HuH-7 (cell line): ENCODE data around the gene HOXA7.

Source experiments
- DNase-seq: peaks from one replicate; pipeline ENCODE4 v3.0.0; 2011; ENCODE audit warnings: low spot score

The HOXA7 gene

DNA sequence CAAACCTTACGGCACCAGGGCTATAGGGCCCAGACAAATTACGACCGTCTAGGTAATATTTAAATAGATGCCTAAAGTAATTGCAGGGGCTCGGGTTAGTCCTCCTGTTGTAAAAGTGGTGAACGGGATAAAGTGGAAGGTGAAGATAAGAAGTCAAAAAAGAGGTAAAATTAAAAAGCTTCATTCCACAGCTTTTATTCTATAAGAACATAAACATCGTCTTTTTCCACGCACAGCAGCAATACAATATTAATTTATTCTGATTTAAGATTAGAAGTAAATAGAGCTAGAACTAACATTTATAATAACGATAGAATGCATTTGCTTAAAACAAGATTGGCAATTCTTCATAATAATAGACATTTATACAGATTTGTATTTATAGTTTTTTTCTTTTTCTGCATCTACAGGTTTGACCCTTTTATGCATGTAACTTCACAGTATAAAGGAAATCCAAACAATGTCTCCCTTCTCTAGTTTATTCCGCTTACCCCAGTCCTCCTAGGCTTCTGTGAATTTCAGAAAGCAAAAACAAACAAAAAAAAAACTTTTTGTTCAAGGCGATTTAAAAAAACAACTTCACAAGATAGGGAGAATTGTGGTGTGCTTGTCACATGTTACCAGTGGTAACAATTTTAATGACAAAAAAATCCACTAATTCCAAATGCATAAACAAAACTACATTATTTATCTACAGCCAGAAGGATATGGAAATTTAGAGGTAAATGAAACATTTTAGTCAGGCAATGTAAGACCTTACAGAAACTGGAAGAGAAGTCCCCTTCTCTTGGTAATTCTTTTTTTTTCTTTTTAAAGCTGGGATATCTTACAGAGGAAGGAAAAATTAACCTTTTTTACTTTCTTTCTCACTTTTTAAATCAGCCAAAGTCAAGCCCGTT lies 14.2 kb upstream of the HOXA7 start:
- no peak for DNase-seq

- DNase-seq: no peak
Observed at GRCh38 chr7:27169658-27170425, 13.4 kb upstream of the HOXA7 start.

- no peak for DNase-seq
Observed at GRCh38 chr7:27168265-27168947, 11.9 kb upstream of the HOXA7 start.

DNA sequence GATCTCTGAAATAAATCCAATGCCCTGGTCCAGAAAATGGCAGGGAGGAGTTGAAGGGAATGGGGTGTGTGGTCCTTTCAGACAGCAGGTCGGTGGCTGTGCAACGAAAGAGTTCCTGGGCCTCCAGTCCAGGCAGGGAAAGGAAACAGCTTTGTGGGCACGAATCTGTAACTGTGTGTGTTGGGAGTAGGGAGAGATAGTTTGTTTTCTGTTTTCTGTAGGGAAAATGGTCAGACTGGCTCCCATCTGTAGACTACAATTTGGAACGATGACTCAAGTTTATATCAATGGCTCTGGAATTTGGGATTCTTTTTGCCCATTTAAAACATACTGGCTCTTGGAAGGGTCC lies 11.4 kb upstream of the HOXA7 start:
- DNase-seq: no peak

DNA sequence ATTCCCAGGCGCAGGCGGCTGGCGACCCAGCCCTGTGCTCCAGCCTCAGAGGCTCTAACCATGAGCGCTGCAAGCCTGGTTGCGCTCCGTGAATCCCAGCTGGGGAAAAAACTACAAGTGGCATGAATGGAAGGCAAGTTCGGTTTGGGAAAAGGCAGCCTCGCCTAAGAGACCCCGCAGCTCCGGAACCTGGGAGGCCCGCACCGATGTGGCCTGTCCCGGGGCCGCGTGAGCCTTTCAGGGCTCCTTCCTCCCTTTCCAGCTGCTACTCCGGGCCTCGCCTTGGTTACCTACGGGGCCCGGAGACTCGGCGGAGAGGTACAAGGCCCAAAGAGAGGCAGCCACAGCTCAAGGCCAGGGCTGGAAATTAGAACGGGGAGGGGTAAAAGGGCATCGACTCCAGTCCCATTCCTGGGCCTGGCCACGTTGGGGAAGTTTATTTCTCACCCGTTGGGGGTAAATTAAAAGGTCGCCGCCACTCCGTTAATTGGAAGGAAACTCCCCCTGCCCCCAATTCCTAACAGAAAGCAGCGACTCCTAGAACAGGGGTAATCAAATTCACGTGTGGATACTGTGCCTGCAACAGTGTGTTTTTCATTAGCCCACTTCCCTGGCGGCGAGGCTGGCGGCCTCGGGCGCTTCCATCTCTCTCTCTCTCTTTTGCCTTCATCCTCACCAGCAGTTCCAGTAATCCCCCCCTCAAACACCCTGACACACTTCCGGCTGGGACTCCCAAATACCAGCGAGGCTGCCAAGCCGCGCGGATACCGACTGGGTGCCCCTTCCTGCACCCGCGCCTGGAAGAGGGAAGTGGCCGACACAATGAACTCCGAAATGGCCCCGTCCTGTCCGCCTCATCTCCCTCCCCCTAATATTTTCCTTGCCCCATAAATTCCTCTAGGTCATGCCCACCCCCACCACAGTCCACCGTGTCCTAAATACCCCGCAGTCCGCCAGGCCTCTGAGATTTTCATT lies 10.3 kb upstream of the HOXA7 start:
- no peak for DNase-seq

GRCh38 chr7:27165996-27166530 lies 9.6 kb upstream of the HOXA7 start:
- no peak for DNase-seq

DNA sequence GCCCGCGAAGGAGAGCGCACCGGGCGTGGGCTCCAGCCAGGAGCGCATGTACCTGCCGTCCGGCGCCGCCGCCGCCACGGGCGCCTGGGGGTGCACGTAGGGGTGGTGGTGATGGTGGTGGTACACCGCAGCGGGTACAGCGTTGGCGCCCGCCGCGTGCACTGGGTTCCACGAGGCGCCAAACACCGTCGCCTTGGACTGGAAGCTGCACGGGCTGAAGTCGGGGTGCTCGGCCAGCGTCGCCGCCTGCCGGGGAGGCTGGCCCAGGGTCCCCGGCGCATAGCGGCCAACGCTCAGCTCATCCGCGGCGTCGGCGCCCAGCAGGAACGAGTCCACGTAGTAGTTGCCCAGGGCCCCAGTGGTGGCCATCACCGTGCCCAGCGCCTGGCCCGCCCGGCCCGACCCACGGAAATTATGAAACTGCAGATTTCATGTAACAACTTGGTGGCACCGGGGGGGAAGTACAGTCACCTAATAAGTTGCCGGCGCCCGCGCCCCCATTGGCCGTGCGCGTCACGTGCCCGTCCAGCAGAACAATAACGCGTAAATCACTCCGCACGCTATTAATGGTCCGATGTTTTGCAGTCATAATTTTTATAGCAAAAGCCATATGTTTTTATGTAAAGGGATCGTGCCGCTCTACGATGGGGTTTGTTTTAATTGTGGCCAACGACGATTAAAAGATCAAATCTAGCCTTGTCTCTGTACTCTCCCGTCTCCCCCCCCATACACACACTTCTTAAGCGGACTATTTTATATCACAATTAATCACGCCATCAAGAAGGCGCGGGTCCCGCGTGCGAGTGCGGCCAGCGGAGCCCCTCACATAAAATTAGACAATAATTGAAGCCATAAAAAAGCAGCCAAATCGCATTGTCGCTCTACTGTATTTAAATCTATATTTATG lies 8.9 kb upstream of the HOXA7 start, which contains the start of gene HOXA9:
HOXA9 (minus strand) TSS at position 449 of the 907 bp plus-strand sequence; CDS start at position 369, 80 bp downstream.
- DNase-seq: no peak

- DNase-seq: no peak
Observed at GRCh38 chr7:27164367-27165088, 8.1 kb upstream of the HOXA7 start.

DNA sequence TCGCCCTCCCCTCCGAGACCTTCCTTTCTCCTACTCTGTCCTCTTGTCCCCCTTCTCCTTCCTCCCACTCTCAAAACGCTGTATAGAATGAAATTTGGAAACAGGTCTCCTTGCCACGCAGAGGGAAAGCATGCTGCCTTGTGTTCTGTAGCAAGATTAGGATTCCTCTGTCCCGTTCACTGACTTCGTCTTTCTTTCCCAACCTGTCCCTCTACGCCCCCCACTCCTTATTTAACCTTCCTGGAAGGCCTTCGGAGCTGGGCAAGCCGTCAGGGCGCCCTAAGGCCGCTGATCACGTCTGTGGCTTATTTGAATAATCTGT lies 7.5 kb upstream of the HOXA7 start:
- no peak for DNase-seq

GRCh38 chr7:27163288-27164044 lies 7.0 kb upstream of the HOXA7 start:
- no peak for DNase-seq

DNA sequence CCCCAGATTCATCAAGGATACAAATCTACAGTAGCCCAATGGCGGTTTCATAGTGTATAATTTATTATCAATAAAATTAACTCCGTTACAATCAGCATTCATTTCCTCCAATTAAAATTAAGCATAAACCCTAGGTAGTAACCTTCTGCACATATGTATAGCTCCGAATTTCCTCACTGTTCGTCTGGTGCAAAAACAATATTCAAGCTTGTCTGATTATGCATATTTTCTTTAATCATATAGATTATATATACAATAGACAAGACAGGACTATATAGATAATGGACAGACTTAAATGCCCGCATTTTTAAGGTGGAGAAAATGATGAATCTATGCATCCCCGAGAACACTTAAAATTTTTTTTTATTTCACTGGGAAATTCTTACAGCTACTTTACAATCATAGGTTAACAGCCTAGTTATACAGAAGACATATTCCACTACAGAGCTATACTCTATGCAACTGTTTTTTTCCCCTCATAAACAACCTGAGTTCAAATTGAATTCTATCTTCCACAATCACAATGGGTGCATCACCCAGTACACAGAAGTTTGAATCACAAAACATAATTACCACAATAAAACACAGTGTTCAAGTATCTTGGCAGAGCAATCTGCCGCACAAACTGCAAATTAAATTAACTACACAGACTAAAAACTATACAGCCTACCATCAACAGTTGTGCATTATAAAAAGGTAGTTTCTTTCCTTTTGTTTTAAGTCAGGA lies 6.2 kb upstream of the HOXA7 start:
- no peak for DNase-seq

DNA sequence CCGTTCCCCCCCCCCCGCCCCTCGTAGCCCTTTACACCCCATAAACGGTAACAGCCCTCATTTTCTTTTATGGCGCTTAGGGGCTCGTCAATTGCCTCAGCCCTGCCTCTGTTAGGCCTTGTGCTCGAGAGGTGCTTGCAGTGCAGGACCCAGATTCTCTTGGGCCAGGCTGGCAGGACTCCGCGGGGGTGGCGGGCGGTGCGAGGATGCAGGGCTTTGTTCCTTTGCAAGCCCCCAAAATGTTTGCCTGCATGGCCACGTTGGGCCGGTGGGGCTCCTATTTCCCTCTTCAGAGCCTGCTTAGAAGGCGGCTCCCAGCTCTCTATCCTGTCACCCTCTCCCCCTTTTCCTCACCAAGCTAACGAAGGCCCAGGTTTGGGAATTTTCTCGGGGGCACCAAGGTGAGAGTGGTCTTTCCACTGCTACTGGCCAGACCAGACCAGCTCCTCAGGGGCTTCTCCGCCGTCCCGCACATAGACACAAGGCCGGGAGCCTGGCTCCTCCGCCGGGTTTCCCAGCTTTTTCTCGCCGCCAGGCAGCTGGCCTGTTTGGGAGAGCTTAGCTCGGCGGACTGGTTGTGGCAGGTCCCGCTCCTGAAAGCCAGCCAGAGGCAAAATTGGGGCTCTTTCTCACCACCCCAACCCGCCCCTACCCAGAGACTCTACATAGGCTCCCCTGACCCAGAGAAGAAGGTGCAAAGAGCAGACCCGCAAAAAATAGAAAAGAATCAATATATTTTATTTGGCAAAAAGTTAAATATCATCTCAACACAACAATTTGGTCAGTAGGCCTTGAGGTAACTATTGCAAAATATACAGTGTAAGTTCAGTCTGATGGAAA lies 5.5 kb upstream of the HOXA7 start:
- no peak for DNase-seq

DNA sequence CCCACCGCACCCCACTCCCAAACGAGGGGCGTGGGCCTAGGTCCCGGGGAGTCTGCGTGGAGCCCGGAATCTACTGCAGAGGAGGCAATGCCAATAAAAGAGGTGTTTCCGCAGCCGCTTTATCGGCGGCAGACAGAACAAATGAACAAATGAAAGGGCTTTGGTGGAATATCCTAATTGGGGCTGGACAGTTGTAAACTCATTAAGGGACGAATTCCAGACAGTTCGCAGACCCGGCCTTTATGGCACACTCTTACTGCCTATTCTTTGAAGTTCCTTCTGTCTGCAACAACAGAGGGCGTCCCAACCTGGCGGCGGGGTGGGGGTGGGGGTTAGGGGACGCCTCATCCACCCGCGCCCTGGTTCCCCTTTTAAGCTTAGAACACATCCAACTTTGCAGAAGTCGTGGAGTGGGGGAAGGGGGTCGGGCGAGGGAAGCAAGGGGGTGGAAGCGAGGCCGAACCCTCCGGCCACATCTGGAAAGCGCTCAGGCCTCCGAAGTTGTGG lies 4.8 kb upstream of the HOXA7 start:
- DNase-seq: no peak

- DNase-seq: peak; percentile 92
Observed at GRCh38 chr7:27160546-27161213, 4.2 kb upstream of the HOXA7 start.

DNA sequence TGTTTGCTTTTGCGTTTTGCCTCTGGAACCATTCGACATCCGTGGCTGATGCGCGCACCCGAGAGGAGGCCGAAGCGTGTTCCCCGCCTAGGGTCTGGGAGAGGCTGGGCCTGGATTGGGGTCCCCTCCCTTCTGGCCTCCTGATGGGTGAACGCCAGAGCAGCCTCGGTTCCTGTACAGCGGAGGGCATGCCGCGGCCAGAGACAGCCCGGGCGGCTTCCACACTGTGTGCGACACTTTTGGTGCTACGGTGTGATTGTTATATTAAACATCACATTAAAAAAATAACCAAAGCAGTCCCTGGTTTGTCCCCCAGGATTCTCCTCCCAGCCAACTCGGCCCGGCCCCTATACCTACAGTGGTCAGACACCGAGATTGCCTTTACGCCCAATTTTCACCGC lies 3.7 kb upstream of the HOXA7 start:
- DNase-seq: no peak
